Measurements from ENCODE around the gene ACSL3.
"Not testable (repeated sequence)": the region's sequence is repeated elsewhere in the genome, so short reads cannot be mapped to it uniquely, and the experiment has no call there.

ACSL3 gene

DNA sequence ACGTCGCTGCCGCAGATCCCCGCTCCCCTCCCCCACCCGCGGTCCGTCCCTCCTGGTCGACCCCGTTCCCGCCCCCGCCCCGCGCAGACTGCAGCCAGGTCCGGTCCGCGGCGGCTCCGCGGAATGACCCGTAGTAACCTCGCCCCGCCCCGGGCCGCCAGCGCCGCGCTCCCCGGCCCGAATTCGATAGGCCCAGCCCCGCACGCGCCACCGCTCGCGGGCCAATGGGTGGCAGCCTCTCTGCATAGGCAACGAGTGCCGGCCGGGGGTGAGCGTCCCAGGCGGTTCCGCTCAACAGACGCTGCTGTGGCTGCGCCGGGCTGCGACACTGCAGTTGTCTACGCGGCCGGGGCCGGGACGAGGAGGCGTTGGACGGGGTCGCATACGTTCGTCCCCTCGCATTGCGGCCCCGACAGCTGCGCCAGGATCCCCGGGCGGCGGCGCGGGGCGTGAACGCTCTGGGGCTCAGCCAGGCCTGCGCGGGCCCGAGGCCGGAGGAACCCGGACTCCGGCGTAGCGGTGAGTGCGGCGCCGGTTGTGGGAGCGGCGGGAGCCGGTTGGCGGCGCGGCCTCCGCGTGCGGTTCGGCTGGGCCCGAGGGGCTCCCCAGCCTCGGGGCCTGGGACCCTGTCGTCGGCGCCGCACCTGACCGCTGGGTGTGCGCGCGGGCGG is at the start of gene ACSL3:
Gene ACSL3, plus strand, starts transcription at position 297 of the 671 bp plus-strand sequence. CDS start 47,737 bp downstream, outside the sequence.
- peak; percentile 80 to 89 for DNase-seq (ENCODE audit: low read depth in 2 of 2)

DNA sequence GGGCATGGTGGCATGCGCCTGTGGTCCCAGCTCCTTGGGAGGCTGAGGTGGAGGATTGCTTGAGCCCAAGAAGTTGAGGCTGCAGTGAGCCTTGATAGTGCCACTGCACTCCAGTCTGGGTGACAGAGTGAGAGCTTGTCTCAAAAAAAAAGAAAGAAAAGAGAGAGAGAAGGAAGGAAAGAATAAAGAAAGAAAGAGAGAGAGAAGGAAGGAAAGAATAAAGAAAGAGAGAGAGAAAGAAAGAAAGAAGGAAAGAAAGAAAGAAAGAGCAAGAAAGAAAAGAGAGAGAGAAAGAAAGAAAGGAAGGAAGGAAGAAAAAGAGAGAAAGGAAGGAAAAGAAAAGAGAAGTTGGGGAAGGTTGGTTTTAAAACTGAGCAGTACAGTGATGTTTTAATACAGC is 49.0 kb upstream of the ACSL3 start:
- DNase-seq (ENCODE audit: low read depth in 2 of 2) = no peak

DNA sequence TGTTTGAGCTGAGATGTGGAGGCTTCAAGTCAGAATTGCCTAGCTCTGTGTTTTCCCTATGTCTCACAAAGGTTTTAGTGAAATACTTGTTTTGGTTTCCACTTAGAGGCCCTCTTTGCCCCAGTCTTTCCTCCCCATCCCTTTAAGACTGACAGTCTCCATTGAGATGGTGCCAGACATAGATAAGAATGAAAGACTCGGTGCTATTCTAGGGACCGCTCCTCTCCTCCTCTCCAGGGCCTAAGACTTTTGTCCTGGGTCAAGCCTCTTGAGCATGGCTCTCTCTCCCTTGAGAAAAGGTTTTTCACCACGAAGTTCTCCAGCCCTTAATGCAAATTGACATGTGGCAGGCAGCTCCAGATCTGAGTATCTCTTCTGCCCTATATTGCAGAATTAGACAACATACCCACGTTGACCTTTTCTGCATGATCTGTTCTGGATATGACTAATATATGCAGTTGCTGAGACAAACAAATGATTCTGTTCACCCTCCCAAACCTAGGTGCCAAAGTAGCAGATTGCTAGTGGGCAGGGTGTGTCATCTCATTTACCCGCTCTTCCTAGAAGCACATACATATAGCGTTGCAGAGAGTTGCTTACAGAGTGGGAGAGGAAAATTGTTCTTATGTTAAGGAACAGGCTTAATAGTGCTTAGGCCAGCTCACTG is 47.5 kb upstream of the ACSL3 start:
- DNase-seq (ENCODE audit: low read depth in 2 of 2) = no peak

- no peak for DNase-seq (ENCODE audit: low read depth in 2 of 2)
Observed at GRCh38 chr2:222819722-222820333, 41.0 kb upstream of the ACSL3 start.

DNA sequence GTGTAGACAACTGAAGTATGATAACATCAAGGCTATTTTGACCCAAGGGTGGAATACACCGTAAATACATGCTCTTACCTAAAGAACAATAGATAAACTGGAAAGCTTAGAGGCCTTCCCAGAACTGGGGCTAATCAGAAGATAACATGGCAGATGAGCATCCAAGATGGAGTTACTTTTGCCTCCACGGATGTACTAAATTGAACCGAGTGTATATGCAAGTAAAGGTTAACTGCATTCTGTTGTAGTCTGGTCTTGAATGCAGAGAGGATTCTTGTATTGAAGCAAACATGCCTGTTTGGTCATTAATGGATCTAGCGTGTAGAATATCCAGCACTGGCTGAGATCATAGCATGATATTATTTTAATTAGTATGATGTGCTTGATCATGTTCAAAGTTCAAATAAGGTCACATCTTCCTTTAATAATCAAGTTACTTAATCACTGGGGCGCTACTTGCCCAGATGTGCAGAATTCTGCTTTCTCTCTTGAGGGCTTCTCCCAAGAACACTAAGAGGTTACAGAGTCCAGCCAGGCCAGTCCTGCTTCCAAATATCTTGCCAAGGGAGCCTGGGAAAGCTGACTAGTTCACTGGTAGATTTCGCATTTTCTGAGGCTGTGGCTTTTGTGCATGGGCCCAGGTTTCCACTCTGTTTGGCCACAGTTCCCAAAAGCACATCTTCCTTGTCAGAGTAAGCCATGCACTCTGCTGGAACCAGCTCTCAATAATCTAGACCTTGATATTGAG is 37.5 kb upstream of the ACSL3 start:
- DNase-seq (ENCODE audit: low read depth in 2 of 2) = no peak

GRCh38 chr2:222825031-222825430 is 35.8 kb upstream of the ACSL3 start:
- no peak for DNase-seq (ENCODE audit: low read depth in 2 of 2)

DNA sequence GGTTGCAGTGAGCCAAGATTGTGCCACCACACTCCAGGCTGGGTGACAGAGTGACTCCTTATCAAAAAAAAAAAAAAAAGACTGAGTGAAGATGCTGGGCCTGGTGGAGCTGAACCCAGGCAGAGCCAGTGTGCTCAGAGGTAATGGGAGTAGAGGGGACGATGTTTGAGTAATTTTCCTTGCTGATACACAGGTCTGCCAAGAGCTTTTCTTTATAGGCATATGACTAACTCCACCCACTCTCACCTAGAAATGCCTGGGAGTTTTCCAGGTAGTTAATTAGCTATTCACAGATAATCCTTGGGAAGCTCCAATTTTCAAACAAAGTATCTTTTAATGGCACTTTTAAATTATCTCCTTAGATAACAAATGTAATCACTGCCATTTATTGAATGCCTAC is 33.4 kb upstream of the ACSL3 start:
- DNase-seq (ENCODE audit: low read depth in 2 of 2) = no peak

GRCh38 chr2:222828572-222828971 is 32.3 kb upstream of the ACSL3 start:
- DNase-seq (ENCODE audit: low read depth in 2 of 2) = no peak

DNA sequence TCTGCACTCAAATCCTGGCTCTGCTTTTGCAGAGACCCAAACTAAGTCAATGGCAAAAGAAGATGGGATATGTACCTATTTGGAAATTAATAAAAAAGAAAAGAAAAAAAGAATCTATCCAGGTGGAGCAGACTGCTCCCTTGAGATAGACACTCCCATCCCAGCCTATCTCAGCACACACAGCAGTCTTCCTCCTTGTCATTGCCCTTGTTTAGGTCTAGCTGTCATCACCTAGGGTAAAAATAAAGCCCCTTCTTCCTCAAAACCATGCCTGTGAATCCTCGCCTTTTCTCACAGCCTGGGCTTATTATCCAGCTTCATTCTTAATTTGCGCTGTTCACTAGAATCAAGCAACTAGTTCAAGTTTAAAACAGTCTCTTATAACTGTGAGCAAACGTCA is 30.7 kb upstream of the ACSL3 start:
- no peak for DNase-seq (ENCODE audit: low read depth in 2 of 2)

DNA sequence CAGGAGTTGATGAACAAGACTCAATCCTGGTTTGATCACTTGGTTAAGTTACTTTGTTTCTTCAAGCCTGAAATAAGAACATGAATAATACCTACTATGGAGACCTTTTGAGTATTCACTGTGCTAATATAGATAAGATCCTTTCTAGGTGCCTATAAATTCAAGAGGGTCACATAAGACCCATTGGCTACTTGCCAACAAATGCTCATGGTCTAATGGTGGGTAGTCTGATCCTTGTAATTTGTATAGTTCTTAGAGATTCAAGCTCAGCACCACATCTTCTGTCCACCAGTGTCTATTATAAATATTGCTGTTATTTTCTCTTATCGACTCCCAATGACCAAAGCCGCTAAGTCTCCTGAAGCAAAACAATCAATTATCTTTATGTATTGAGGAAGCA is 27.4 kb upstream of the ACSL3 start:
- DNase-seq (ENCODE audit: low read depth in 2 of 2) = no peak

DNA sequence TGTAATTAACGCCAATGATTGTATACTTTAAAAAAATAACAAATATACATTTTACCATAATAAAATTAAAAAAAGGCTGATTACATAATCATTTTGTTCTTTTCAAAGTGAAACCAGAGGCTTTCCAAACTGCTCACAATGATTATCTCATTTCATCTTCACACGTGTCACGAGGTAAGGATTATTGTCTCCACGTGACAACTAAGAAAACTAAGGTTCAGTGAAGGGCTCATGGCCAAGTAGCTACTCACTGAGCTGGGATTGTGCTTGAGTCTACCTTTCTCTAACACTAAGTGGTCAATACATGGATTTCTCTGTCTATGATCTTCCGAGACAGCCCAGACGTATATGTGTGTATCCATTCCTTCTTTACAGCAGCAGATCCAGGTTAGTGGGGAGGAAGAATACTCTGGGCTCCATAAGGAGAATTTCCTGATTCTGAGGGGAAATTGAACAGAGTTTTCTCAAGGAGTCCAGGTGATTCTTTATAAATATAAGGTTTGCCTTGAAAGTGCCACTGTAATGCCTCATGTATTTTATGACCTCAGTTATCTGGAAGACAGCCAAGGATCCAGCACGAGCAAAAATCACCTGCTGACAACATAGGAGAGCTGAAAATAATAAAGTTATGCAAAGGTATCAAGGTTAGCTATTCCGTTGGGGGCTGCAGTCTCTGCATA is 25.6 kb upstream of the ACSL3 start:
- DNase-seq (ENCODE audit: low read depth in 2 of 2) = no peak

- DNase-seq (ENCODE audit: low read depth in 2 of 2) = no peak
Observed at GRCh38 chr2:222835823-222836151, 25.0 kb upstream of the ACSL3 start.

DNA sequence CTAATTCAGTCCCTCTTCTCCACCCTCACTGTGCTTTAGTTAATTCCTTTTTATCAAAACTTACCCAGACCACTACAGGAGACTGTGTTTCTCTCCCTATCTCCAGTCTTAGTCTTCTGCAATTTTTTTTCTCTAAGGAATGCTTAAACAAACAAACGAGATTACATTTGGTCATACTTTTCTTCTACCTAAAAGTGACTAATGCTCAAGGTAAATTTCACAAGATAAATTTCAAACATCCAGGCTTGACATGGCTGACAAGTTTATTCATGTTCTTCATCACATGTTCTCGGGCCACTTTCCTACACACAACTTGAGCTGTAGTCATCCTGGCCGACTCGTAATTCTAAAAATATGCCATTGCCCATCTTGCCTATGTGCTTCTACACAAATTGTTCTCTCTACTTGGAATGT is 23.2 kb upstream of the ACSL3 start:
- no peak for DNase-seq (ENCODE audit: low read depth in 2 of 2)

- DNase-seq (ENCODE audit: low read depth in 2 of 2) = no peak
Observed at GRCh38 chr2:222840060-222840802, 20.6 kb upstream of the ACSL3 start.

DNA sequence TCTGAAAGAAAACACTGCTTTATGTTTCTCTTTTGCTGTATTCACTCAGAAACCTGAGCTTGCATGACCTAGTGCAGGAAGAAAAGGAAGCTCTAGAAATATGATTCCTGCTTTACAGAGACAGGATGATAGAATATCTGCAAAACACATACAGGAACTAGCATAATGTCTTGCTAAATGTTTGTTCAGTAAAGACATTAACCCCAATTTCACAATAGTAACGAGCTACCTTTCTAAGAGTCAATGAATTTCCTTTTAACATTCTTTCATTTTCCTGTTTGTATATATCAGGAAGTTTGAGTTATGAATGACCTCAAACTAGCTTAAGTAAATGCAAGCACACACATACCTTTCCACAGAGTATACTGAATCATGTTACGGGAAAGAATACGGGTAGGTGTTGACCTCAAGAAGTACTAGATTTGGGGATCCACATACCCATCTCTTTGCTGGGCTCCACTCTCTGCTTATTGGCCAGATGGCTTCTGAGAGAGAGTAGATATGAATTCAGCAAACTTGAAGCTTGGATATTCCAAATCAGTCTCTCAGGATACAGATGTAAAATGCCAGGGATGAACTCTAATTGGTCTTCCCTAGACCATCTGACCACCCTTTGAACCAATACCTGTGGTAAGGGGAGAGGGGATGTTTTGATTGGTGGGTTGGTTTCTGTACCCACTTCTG is 18.2 kb upstream of the ACSL3 start:
- no peak for DNase-seq (ENCODE audit: low read depth in 2 of 2)

GRCh38 chr2:222844323-222844722 is 16.5 kb upstream of the ACSL3 start:
- no peak for DNase-seq (ENCODE audit: low read depth in 2 of 2)

- DNase-seq (ENCODE audit: low read depth in 2 of 2) = not testable (repeated sequence)
Observed at GRCh38 chr2:222845314-222845713, 15.5 kb upstream of the ACSL3 start.

GRCh38 chr2:222846003-222846402 is 14.8 kb upstream of the ACSL3 start:
- DNase-seq (ENCODE audit: low read depth in 2 of 2) = no peak

DNA sequence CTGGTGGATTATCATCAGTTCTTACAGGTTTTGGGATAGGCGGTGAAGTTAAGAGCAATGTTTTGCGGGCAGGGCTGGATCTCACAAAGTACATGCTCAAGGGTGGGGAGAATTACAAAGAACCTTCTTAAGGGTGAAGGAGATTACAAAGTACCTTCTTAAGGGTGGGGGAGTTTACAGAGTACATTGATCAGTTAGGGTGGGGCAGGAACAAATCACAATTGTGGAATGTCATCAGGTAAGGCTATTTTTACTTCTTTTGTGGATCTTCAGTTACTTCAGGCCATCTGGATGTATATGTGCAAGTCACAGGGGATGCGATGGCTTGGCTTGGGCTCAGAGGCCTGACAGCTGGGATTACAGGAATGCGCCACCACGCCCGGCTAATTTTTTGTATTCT is 12.8 kb upstream of the ACSL3 start:
- DNase-seq (ENCODE audit: low read depth in 2 of 2) = not testable (repeated sequence)

DNA sequence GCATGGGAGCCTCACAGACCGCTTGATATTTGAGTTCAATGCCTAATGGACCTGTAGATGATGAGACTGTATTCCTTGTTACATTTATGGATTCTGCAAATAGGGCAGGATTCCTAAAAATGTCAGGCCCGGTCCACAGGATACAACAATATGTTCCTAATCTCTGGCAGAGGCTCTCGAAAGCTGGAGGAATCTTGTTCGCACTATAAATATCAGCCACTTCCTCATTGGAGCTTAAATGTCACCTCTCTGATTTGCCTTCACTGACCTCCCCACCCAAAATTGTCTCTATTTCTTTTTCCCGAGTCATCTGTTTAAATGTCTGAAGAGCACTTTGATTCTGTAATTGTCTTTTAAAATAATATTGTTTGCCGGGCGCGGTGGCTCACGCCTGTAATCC is 12.0 kb upstream of the ACSL3 start:
- DNase-seq (ENCODE audit: low read depth in 2 of 2) = no peak
